ENCODE data around the gene HTR1B.

The HTR1B gene

GRCh38 chr6:77456531-77457248, 6.6 kb downstream of the HTR1B start:
- DNase-seq (ENCODE audit: low spot score), result peak; percentile 77

- no peak for DNase-seq (ENCODE audit: low spot score)
Observed at GRCh38 chr6:77455271-77455670, 8.0 kb downstream of the HTR1B start.

- no peak for DNase-seq (ENCODE audit: low spot score)
Observed at GRCh38 chr6:77454386-77454785, 8.9 kb downstream of the HTR1B start.

- no peak for DNase-seq (ENCODE audit: low spot score)
Observed at GRCh38 chr6:77451466-77451865, 11.8 kb downstream of the HTR1B start.

GRCh38 chr6:77450924-77451323, 12.4 kb downstream of the HTR1B start:
- DNase-seq (ENCODE audit: low spot score), result no peak

- DNase-seq (ENCODE audit: low spot score), result no peak
Observed at GRCh38 chr6:77448546-77448945, 14.7 kb downstream of the HTR1B start.

- DNase-seq (ENCODE audit: low spot score), result peak; percentile 9
Observed at GRCh38 chr6:77447254-77447653, 16.0 kb downstream of the HTR1B start.

- DNase-seq (ENCODE audit: low spot score), result no peak
Observed at GRCh38 chr6:77446249-77446648, 17.0 kb downstream of the HTR1B start.

GRCh38 chr6:77445214-77445613, 18.1 kb downstream of the HTR1B start:
- DNase-seq (ENCODE audit: low spot score), result no peak

GRCh38 chr6:77440206-77440976, 22.9 kb downstream of the HTR1B start:
- no peak for DNase-seq (ENCODE audit: low spot score)

- DNase-seq (ENCODE audit: low spot score), result no peak
Observed at GRCh38 chr6:77433888-77434287, 29.4 kb downstream of the HTR1B start.

GRCh38 chr6:77430504-77430903, 32.8 kb downstream of the HTR1B start:
- DNase-seq (ENCODE audit: low spot score), result no peak

GRCh38 chr6:77425671-77426070, 37.6 kb downstream of the HTR1B start:
- no peak for DNase-seq (ENCODE audit: low spot score)

- no peak for DNase-seq (ENCODE audit: low spot score)
Observed at GRCh38 chr6:77425216-77425615, 38.1 kb downstream of the HTR1B start.

GRCh38 chr6:77424761-77425160, 38.5 kb downstream of the HTR1B start:
- no peak for DNase-seq (ENCODE audit: low spot score)

- DNase-seq (ENCODE audit: low spot score), result no peak
Observed at GRCh38 chr6:77416839-77417238, 46.5 kb downstream of the HTR1B start.

- peak; percentile 34 for DNase-seq (ENCODE audit: low spot score)
Observed at GRCh38 chr6:77415706-77416105, 47.6 kb downstream of the HTR1B start.
